Stimulated activated naive CD8-positive, alpha-beta T cell treated with anti-CD3 and anti-CD28 coated beads, Interleukin-15, amount 100 ng/mL, for 72 hours (primary cell): ENCODE results near the gene CDC42BPB.

ENCODE experiments used
- ATAC-seq: fragments of 150-1000 bp; cut with Tn5 transposase; 2 replicates; pipeline ENCODE4 v1.10.0; 2021; ENCODE audit warnings: mild to moderate bottlenecking, moderate library complexity
- DNase-seq, 2 donors: peaks; one replicate each; pipeline ENCODE4 v3.0.0; 2021 to 2022
- H3K27ac Mint-ChIP-seq, 2 donors: one replicate each; pipeline ENCODE4 v1.8.0; 2022; ENCODE audit warnings: mild to moderate bottlenecking in 2 of 2, mixed read lengths in 2 of 2, moderate library complexity in 2 of 2
- H3K27me3 Mint-ChIP-seq: one replicate; pipeline ENCODE4 v1.8.0; 2022; ENCODE audit warnings: mixed read lengths
- H3K4me1 Mint-ChIP-seq: one replicate; pipeline ENCODE4 v1.8.0; 2022; ENCODE audit warnings: mild to moderate bottlenecking, mixed read lengths
- H3K4me3 Mint-ChIP-seq, 2 donors: one replicate each; pipeline ENCODE4 v1.8.0; 2022; ENCODE audit warnings: mild to moderate bottlenecking in 2 of 2, mixed read lengths in 2 of 2, moderate library complexity in 1 of 2
- H3K9me3 Mint-ChIP-seq, 2 donors: one replicate each; pipeline ENCODE4 v1.8.0; 2022; ENCODE audit warnings: mixed read lengths in 2 of 2

The CDC42BPB gene

DNA sequence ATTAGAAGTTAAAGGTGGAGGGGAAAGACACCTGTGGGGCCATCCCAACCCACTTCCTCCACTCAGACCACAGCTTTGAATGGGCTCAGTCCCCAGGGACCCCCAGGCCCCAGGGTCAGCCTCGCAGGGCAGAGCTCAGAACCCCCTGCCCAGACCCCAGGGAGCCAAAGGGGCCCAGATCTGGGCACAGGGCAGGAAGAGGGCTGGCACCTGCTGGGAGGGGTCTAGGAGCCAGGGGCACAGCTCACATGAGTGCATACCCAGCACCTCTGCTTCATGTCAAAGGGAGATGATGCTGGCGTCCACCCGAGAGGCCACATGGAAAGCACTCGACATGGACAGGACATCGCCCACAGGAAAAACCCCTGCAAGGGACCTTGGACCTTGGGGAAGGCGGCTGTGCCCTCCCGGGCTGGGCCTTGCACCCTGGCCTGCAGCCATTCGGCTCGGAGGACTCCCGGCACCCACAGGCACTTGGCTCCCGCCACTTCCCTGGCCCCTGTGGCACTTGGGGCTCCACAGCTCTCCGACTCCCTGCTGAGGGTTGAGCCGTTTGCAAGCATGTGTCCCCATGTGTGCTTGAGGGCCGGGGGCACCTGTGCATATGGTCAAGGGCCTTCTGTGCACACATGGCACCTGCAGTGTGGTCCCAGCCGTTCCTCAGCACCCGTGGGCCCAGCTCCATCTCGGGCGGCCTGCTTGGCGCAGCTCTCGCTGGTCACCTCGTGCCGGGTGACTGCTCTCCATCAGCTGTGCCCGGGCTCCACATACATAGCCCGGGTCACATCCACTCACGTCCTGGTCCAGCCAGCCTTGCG is 142.7 kb downstream of the CDC42BPB start:
- Mint-ChIP-seq H3K9me3 (no peaks in the 10 kb centered on the region), H3K27ac (no peak overlapping the region), H3K27me3 (no peaks in the 10 kb centered on the region), H3K4me3 (no peak overlapping the region), H3K4me1 (peaks cover 5% of the 10 kb centered on the region)
- DNase-seq (no peak), ATAC-seq (no peak)

DNA sequence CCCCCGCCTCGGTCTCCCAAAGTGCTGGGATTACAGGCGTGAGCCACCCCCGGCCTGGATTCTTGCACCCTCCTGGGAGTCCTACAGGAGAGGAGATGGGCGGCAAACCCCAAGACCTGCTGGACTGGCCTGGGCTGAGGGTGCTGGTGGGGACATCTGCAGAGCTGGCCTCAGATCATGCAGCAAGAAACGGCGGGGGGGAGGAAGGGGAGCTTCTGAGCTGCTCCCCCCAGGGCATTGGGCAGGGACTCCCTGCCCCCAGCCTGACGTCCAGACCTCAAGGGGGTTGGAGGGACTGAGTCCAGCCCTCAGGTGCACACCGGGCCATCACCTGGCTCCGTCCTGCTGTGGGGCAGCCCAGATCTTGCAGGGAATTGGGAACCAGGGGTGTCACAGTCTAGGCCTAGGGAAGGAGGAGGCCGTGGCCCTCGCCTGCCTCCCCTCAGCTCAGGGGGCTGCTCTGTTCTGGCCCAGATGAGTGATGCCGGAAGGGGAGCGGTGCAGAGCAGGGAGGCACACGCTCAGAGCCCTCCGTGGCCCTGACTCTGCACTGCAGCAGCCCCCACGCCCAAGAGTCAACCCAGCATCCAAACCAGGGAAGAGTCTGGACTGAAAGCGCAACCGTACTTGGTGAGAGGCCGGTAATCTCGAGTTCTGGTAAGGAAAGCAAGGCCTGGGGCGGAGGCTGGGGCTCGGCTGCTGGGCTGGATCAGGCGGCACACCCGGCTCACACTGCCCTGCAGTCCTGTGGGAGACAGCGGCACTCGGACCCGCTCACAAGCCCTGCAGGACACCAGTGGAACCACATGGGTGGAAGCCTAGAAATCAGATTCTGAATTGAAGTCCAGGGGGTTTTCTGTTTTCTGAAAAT is 143.8 kb downstream of the CDC42BPB start:
- no peak overlapping the region for H3K4me3 Mint-ChIP-seq
- H3K9me3 Mint-ChIP-seq, result no peaks in the 10 kb centered on the region
- H3K27me3 Mint-ChIP-seq, result no peaks in the 10 kb centered on the region
- peak overlapping the region in 1 of 2 donors; percentile 54 for H3K27ac Mint-ChIP-seq
- H3K4me1 Mint-ChIP-seq, result peaks cover 5% of the 10 kb centered on the region
- DNase-seq (no peak), ATAC-seq (peak; percentile 1)

DNA sequence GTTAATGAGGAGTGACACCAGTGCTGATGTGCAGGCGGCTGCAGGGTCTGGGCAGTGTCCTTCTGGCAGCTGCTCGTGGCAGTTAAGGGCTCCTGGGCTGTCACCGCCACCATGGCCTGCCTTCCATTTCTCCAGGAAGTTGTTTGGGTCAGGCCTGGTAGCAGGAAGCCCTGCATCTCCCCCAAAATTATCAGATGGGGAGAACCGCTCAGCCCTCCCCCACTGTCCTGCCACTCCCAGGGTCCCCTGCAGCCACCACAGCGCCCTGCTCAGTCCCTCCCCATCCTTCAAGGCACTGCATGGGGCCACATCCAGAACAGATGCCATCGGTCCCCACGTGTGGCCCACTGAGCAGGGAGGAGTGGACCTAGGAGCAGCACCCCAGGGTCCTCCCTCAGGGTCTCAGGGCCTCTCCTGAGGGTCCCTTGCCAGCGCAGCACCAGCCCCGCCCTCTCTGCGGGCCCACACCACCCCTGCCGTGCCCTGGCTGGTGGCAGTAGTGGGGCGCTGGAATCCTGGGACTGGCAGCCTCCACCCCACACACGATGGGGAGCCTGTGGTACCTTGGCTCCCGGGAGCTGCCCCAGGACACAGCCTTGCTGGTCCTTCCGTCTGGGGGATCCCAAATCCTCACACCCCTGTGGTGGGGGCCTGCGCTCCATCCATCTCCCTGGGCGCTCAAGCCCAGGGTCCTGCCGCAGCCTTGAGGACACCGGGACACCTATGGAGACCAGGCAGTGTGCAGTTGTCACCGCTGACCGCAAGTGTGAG is 145.2 kb downstream of the CDC42BPB start:
- Mint-ChIP-seq H3K27me3 (no peaks in the 10 kb centered on the region), H3K27ac (no peak overlapping the region), H3K4me1 (peaks cover 1% of the 10 kb centered on the region), H3K9me3 (no peaks in the 10 kb centered on the region), H3K4me3 (no peak overlapping the region)
- DNase-seq, result no peak
- ATAC-seq, result peak; percentile 1

DNA sequence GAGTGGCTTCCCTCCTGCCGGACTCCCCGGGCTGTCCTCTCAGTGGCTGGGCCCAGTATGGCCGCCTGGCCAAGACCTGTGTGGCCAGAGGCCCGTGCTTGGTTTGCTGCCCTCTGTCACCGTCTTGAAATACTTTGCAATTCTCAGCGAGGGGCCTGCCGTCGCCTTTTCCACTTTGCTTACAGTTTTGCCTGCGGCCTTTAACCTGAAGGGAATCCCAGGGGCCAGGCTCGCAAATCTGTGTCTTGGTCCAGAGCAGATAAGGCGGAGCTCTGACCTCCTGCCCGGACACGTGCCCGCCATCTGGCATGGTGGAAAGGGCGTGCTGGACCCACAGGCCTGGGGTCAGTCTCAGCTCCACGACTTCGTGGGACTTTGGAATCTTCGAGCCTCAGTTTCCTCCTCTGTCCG is 145.8 kb downstream of the CDC42BPB start:
- DNase-seq (no peak), ATAC-seq (no peak)
- no peaks in the 10 kb centered on the region for H3K4me1 Mint-ChIP-seq
- H3K9me3 Mint-ChIP-seq, result no peaks in the 10 kb centered on the region
- H3K27me3 Mint-ChIP-seq, result no peaks in the 10 kb centered on the region
- no peak overlapping the region for H3K27ac Mint-ChIP-seq
- H3K4me3 Mint-ChIP-seq, result no peak overlapping the region

DNA sequence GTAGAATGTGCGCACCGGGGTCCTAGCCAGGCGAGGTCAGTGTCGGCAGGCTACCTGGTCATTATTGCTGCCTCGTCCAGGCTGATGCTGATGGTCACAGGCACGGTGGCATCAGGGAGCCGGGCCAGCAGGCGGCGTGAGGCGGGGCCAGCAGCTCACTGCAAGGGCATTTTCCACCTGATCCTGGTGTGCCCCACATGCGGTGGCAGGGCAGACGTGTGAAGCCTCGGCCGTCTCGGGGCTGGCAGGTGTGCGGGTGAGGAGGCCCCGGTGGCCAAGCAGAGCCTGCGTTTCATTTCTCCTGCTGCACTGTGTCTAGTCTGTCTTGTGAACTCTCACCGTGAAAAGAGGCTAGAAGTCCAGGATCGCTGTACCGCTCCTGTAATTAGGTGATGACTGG is 146.9 kb downstream of the CDC42BPB start:
- H3K27ac Mint-ChIP-seq, result peak overlapping the region in 1 of 2 donors; percentile 77

DNA sequence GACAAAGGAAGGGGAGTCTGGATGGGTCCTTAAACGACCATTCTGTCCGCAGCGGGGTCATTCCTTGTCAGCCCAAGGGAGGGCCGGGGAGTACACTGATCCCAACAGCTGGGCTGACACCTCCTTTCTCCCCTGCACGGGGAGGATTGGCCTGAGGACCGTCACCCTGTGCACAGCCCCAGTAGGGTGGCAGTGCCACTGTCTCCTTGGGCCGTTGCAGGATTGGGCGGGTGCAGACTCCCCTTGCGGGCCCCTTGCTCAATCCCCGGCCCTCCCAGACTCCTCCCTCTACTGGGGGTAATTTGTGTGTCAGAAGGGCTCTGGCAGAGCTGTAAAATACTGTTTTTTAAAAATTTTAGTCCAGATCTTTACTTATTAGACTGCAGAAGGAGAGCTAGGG is 147.4 kb downstream of the CDC42BPB start:
- no peak overlapping the region for H3K4me3 Mint-ChIP-seq
- no peak for ATAC-seq

More for the DNA sequence above, 146.9 kb downstream of the CDC42BPB start:
- ATAC-seq, result no peak
- Mint-ChIP-seq H3K4me1 (no peaks in the 10 kb centered on the region), H3K4me3 (no peak overlapping the region), H3K27me3 (no peaks in the 10 kb centered on the region), H3K9me3 (no peaks in the 10 kb centered on the region)
- DNase-seq, result no peak

DNA sequence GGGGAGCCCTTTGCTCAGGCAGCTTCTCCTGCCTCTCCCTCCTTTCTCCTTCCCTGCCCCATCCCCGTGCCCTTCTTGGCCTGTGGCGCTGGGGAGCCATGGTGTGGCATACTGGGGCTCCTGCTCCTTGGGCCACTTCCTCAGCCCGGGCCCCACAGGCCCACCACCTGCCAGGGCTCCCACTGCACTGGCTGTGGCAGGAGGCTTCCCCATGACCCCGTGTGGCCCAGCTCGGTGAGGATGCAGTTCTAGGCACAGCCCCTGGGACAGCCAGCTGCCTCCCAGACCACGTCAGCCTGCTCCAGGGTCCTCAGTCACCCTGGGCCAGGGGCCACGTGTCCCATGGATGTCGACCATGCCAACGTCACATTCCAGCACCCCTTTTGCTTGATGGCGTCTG is 147.9 kb downstream of the CDC42BPB start:
- no peak overlapping the region for H3K27ac Mint-ChIP-seq
- H3K27me3 Mint-ChIP-seq, result no peaks in the 10 kb centered on the region
- no peak for ATAC-seq
- DNase-seq, result no peak
- no peaks in the 10 kb centered on the region for H3K4me1 Mint-ChIP-seq
- H3K9me3 Mint-ChIP-seq, result no peaks in the 10 kb centered on the region
- no peak overlapping the region for H3K4me3 Mint-ChIP-seq

More for the DNA sequence above, 147.4 kb downstream of the CDC42BPB start:
- Mint-ChIP-seq H3K27ac (no peak overlapping the region), H3K9me3 (no peaks in the 10 kb centered on the region), H3K4me1 (no peaks in the 10 kb centered on the region), H3K27me3 (no peaks in the 10 kb centered on the region)
- no peak for DNase-seq

- Mint-ChIP-seq H3K4me3 (no peak overlapping the region), H3K27ac (peak overlapping the region in 1 of 2 donors; percentile 48), H3K9me3 (no peaks in the 10 kb centered on the region), H3K27me3 (no peaks in the 10 kb centered on the region), H3K4me1 (peaks cover under 1% of the 10 kb centered on the region)
- no peak for ATAC-seq
- no peak for DNase-seq
These were observed 148.4 kb downstream of the CDC42BPB start for GRCh38 chr14:102908766-102909455.

GRCh38 chr14:102907980-102908730 is 149.2 kb downstream of the CDC42BPB start:
- DNase-seq, result no peak
- no peak for ATAC-seq
- Mint-ChIP-seq H3K27me3 (no peaks in the 10 kb centered on the region), H3K27ac (no peak overlapping the region), H3K9me3 (no peaks in the 10 kb centered on the region), H3K4me3 (no peak overlapping the region), H3K4me1 (peaks cover 6% of the 10 kb centered on the region)

- DNase-seq (no peak), ATAC-seq (no peak)
- Mint-ChIP-seq H3K9me3 (no peaks in the 10 kb centered on the region), H3K4me1 (peaks cover 9% of the 10 kb centered on the region), H3K27me3 (no peaks in the 10 kb centered on the region), H3K4me3 (no peak overlapping the region), H3K27ac (peak overlapping the region in 1 of 2 donors; percentile 49)
These were observed 150.0 kb downstream of the CDC42BPB start for GRCh38 chr14:102907303-102907844.

DNA sequence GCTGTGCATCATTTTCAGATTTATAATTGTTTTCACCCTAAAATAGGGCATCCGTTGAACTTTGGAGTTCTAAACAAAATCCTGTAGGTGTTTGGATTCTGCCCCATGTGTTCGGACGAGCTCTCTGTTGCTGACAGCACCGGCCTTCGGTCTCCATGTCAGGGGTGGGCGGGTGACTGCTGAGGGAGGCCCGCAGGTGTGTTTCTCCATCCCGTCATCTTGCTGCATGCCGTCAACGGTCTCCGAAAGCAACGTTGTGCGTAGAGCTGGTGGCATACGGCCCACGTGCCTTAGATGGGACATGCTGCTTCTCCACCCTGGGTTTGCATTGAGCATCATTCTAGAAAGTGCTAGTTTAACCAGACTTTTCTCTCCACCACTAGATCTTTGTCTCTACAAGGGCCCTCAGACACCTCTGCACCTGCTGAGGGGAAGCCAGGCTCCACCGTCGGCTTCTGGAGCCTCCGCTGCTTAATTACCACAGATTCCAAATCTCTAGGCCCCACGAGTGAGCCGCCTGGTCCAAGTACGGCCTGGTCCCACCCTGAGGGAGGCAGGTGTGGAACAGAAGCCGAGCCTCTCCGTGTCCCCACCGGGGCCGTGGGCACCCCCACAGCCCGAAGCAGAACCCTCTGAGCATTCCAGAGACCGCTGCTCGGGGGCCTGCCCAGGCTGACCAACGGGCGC is 150.6 kb downstream of the CDC42BPB start:
- H3K27me3 Mint-ChIP-seq, result no peaks in the 10 kb centered on the region
- no peak for ATAC-seq
- H3K9me3 Mint-ChIP-seq, result no peaks in the 10 kb centered on the region
- peaks cover 15% of the 10 kb centered on the region for H3K4me1 Mint-ChIP-seq
- H3K4me3 Mint-ChIP-seq, result no peak overlapping the region
- no peak for DNase-seq
- H3K27ac Mint-ChIP-seq, result peak overlapping the region in 1 of 2 donors; percentile 63

DNA sequence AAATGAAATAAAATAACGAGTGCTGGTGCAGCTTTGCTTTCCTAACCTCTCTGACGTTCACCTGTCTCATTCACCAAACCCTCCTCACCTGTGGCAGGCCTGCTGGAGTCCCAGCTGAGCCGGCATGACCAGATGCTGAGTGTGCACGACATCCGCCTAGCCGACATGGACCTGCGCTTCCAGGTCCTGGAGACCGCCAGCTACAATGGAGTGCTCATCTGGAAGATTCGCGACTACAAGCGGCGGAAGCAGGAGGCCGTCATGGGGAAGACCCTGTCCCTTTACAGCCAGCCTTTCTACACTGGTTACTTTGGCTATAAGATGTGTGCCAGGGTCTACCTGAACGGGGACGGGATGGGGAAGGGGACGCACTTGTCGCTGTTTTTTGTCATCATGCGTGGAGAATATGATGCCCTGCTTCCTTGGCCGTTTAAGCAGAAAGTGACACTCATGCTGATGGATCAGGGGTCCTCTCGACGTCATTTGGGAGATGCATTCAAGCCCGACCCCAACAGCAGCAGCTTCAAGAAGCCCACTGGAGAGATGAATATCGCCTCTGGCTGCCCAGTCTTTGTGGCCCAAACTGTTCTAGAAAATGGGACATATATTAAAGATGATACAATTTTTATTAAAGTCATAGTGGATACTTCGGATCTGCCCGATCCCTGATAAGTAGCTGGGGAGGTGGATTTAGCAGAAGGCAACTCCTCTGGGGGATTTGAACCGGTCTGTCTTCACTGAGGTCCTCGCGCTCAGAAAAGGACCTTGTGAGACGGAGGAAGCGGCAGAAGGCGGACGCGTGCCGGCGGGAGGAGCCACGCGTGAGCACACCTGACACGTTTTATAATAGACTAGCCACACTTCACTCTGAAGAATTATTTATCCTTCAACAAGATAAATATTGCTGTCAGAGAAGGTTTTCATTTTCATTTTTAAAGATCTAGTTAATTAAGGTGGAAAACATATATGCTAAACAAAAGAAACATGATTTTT is 151.9 kb downstream of the CDC42BPB start:
- H3K9me3 Mint-ChIP-seq, result no peaks in the 10 kb centered on the region
- H3K27me3 Mint-ChIP-seq, result no peaks in the 10 kb centered on the region
- no peak overlapping the region for H3K4me3 Mint-ChIP-seq
- H3K4me1 Mint-ChIP-seq, result peaks cover 29% of the 10 kb centered on the region
- no peak for DNase-seq
- peak overlapping the region; percentile 9 to 46 for H3K27ac Mint-ChIP-seq
- no peak for ATAC-seq
